Left lung (tissue), 10 donors: ENCODE data around the gene PRDM7. TPM values are rescaled to one million over a fixed set of nuclear protein-coding genes. Genes with fewer than 3 reads are reported as not detected.
"Not testable (repeated sequence)": the region's sequence is repeated elsewhere in the genome, so short reads cannot be mapped to it uniquely, and the experiment has no call there.

Experiments
- ATAC-seq: fragments of 200-7000 bp; cut with Tn5 transposase; one replicate; pipeline ENCODE4 v1.9.1; 2020; ENCODE audit warnings: moderate library complexity
- DNase-seq, 4 donors: peaks; one replicate each; pipeline ENCODE4 v3.0.0-alpha.2; 2013 to 2020
- H3K27ac ChIP-seq, 2 donors: fragments of 200-600 bp; sonication (generic) in 1 of 2; one replicate each; pipeline versions ENCODE4 v1.5.0 to v1.8.0; 2020 to 2021
- H3K27me3 ChIP-seq, 2 donors: fragments of 200-600 bp; sonication (generic) in 1 of 2; one replicate each; pipeline versions ENCODE4 v1.5.0 to v1.8.0; 2020 to 2021
- H3K36me3 ChIP-seq, 2 donors: fragments of 200-600 bp; sonication (generic) in 1 of 2; one replicate each; pipeline versions ENCODE4 v1.5.0 to v1.8.0; 2020 to 2021
- H3K4me1 ChIP-seq, 2 donors: fragments of 200-600 bp; one replicate each; pipeline ENCODE4 v1.8.0; 2021
- H3K4me3 ChIP-seq, 2 donors: fragments of 200-600 bp; sonication (generic) in 1 of 2; one replicate each; pipeline versions ENCODE4 v1.5.0 to v1.8.0; 2020 to 2021; ENCODE audit warnings: mild to moderate bottlenecking in 1 of 2
- H3K9me3 ChIP-seq, 2 donors: fragments of 200-600 bp; sonication (generic) in 1 of 2; one replicate each; pipeline versions ENCODE4 v1.5.0 to v1.8.0; 2020 to 2021
- intact Hi-C, 2 donors: fragments of 100-400 bp; cut with DNase I; formaldehyde crosslinking; loops; one replicate each; pipeline versions ENCODE4 v1.11.2 to v1.14.2; 2022
- polyA plus RNA-seq, 6 donors: library from polyadenylated mRNA; unstranded; fragments of 120-200 nt; gene quantifications; one replicate each; pipeline ENCODE4 v1.2.1, GENCODE V29; 2013; ENCODE audit not compliant: insufficient read length in 6 of 6
- total RNA-seq, 2 donors: library from RNA; stranded (reverse); fragmentation: NEBNext Ultra II Directional; extraction: Animal tissue kit (Norgen Biotek cat#: 25700); gene quantifications; one replicate each; pipeline ENCODE4 v1.2.1, GENCODE V29; 2021
- TF ChIP-seq, protein P1 (sequence below), 2 donors: fragments of 200-600 bp; sonication (generic) in 1 of 2; IDR thresholded peaks; one replicate each; pipeline versions ENCODE4 v1.5.0 to v1.8.0; 2021; ENCODE audit warnings: antibody characterized with exemption in 2 of 2
- donor health status: DM: no; HTN: yes; CAD: no.
- donor health status: DM: no; HTN: no; CAD: no.

PRDM7 gene
- total and polyA plus RNA-seq, 8 donors = 0.45 to 1.1 (median 0.83) TPM; not detected in 2

DNA sequence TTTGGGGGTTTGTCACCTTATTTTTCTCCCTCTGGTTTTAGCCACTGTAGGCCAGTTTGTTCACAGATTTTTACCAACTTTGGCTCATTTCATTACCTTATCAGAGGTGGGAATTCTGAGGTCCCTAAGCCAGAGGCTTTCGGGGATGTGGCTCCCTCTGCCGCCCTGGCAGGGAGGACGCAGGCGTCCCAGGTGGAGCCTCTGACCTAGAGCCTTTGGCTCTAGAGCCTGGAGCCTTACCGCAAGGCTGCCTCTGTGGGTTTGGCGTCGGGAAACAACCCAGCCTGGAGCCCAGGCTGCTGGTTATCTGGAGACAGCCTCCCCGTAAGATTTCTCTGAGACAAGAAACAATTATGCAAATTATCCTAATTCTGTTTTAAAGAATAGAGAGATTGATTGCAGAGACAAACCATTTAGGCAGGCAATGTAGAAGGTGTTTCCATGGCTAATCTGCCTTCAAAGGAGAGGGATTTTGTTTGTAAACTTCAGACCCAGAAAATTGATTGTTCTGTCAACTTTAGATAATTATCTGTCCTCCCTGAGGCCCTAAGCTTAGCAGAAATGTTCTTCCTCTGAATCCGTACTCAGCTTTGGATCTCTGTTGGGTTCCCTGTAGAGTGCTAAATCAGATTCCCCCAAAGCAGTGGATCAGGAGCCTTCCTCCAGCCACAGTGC, 20.0 kb upstream of the PRDM7 start:
- intact Hi-C loops, H3K4me3 ChIP-seq, H3K36me3 ChIP-seq, H3K9me3 ChIP-seq, H3K27me3 ChIP-seq, ATAC-seq, H3K4me1 ChIP-seq: not testable (repeated sequence)
- peak in 1 of 4 donors; percentile 74 for DNase-seq
- H3K27ac ChIP-seq = peak overlapping the region in 1 of 2 donors; percentile 8

GRCh38 chr16:90094791-90095190, 17.7 kb upstream of the PRDM7 start:
- H3K27ac ChIP-seq, intact Hi-C loops, DNase-seq, H3K27me3 ChIP-seq, H3K9me3 ChIP-seq, H3K4me3 ChIP-seq, H3K36me3 ChIP-seq, ATAC-seq, H3K4me1 ChIP-seq: not testable (repeated sequence)

GRCh38 chr16:90094296-90094695, 17.2 kb upstream of the PRDM7 start:
- DNase-seq, intact Hi-C loops, H3K4me3 ChIP-seq, H3K27ac ChIP-seq, H3K4me1 ChIP-seq, ATAC-seq, H3K27me3 ChIP-seq, H3K36me3 ChIP-seq, H3K9me3 ChIP-seq: not testable (repeated sequence)

DNA sequence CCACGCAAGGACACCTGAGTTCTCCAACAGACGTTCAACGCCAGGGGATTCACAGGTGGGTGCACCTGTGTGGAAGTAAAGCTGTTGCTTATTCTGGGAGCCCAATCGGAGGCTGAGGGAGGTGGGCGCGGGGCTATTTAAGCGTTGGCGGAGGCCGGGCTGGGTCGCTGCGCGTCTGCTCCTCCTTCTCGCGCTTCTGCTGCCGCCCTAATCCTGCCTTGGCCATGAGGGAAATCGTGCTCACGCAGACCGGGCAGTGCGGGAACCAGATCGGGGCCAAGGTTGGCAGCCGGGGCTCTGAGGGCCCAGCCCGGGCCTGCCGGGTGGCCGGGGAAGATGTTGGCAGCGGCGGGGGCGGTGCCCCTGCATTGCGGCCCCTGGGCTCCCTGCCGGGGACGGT, 16.7 kb upstream of the PRDM7 start:
- H3K9me3 ChIP-seq, intact Hi-C loops, H3K27ac ChIP-seq, H3K36me3 ChIP-seq, H3K4me1 ChIP-seq, ATAC-seq, DNase-seq, H3K27me3 ChIP-seq, H3K4me3 ChIP-seq: not testable (repeated sequence)

- DNase-seq, H3K36me3 ChIP-seq, H3K4me3 ChIP-seq, H3K27me3 ChIP-seq, H3K27ac ChIP-seq, H3K9me3 ChIP-seq, ATAC-seq, intact Hi-C loops, H3K4me1 ChIP-seq: not testable (repeated sequence)
Measured at GRCh38 chr16:90092781-90093180, 15.7 kb upstream of the PRDM7 start.

DNA sequence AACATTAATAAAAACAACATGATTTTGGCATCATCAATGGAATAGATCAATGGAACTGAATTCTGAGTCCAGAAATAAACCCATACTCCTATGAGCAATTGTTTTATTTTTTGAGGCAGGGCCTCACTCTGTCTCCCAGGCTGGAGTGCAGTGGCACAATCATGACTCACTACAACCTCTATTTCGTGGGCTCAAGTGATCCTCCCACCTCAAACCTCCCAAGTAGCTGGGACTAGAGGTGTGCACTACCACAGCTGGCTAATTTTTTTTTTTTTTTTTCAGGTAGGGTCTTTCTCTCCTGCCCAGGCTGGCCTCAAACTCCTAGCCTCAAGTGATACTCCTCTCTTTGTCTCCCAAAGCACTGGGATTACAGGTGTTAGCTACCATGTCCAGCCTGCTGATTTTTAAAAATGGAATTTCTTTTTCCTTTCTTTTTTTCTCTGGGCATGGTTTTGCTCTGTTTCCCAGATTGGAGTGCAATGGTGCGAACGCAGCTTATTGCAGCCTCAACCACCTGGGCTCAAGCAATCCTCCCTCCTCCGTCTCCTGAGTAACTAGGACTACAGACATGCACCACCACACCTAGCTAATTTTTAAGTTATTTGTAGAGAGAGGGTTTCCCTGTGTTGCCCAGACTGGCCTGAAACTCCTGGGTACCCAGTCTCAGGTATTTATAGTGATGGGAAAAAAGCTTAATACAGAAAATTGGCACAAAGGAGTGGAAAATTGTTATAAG, 7.3 kb upstream of the PRDM7 start:
- H3K27me3 ChIP-seq = peaks cover 0 to 26% of the 10 kb centered on the region in 2 donors
- peaks cover 0 to 16% of the 10 kb centered on the region in 2 donors for H3K4me1 ChIP-seq
- no peak for ATAC-seq
- H3K27ac ChIP-seq = no peak overlapping the region
- TF ChIP-seq, protein P1, sequence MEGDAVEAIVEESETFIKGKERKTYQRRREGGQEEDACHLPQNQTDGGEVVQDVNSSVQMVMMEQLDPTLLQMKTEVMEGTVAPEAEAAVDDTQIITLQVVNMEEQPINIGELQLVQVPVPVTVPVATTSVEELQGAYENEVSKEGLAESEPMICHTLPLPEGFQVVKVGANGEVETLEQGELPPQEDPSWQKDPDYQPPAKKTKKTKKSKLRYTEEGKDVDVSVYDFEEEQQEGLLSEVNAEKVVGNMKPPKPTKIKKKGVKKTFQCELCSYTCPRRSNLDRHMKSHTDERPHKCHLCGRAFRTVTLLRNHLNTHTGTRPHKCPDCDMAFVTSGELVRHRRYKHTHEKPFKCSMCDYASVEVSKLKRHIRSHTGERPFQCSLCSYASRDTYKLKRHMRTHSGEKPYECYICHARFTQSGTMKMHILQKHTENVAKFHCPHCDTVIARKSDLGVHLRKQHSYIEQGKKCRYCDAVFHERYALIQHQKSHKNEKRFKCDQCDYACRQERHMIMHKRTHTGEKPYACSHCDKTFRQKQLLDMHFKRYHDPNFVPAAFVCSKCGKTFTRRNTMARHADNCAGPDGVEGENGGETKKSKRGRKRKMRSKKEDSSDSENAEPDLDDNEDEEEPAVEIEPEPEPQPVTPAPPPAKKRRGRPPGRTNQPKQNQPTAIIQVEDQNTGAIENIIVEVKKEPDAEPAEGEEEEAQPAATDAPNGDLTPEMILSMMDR (IDR thresholded peaks at IDR 0.05) = no peak
- no peak overlapping the region for H3K4me3 ChIP-seq
- H3K9me3 ChIP-seq = no peaks in the 10 kb centered on the region
- no peaks in the 10 kb centered on the region for H3K36me3 ChIP-seq
- intact Hi-C loops = no loop called here
- DNase-seq = no peak

DNA sequence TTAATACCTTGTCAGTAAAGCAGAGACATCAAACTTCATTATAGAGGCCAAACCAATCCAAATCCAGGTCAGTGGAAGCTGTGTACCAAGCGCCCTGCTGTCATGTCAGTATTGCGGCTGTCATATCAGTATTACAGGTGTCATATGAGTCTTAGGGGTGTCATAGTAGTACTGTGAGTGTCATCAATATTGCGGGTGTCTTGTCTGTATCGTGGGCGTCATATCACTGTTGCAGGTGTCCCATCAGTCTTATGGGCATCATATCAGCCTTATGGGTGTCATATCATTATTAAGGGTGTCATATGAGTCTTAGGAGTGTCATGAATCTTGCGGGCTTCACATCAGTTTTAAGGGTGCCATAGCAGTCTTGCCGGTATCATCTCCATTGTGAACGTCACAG, 6.0 kb upstream of the PRDM7 start:
- H3K36me3 ChIP-seq = no peaks in the 10 kb centered on the region
- no peaks in the 10 kb centered on the region for H3K9me3 ChIP-seq
- no peak overlapping the region for H3K4me3 ChIP-seq
- DNase-seq (no peak), ATAC-seq (no peak)
- H3K27ac ChIP-seq = no peak overlapping the region
- peaks cover 0 to 29% of the 10 kb centered on the region in 2 donors for H3K27me3 ChIP-seq
- TF ChIP-seq, protein P1 (IDR thresholded peaks at IDR 0.05) = no peak
- intact Hi-C loops = no loop called here
- H3K4me1 ChIP-seq = peaks cover 0 to 22% of the 10 kb centered on the region in 2 donors
